Smooth muscle cell (in vitro differentiated cells): Measurements from ENCODE around the gene WFDC2. TPM values are rescaled to one million over a fixed set of nuclear protein-coding genes. Genes with fewer than 3 reads are reported as not detected.

Experiments
- DNase-seq: peaks from one replicate; lab custom pipeline; 2025; ENCODE audit not compliant: unreplicated experiment; lab: John Stamatoyannopoulos, UW
- H2AFZ ChIP-seq: fragments of 200-600 bp; sonication (generic); 2 replicates; pipeline ENCODE4 v1.6.0; 2016; ENCODE audit warnings: antibody characterized with exemption, low read depth, mild to moderate bottlenecking
- H3F3A ChIP-seq: fragments of 200-600 bp; sonication (generic); 2 replicates; pipeline ENCODE4 v1.6.0; 2017; ENCODE audit warnings: antibody characterized with exemption, low read depth
- H3K27ac ChIP-seq: fragments of 200-600 bp; sonication (generic); 2 replicates; pipeline ENCODE4 v1.5.1; 2016; ENCODE audit warnings: low read depth, mild to moderate bottlenecking
- H3K27me3 ChIP-seq: fragments of 200-600 bp; sonication (generic); 2 replicates; pipeline ENCODE4 v1.6.1; 2016; ENCODE audit warnings: low read depth, mild to moderate bottlenecking
- H3K36me3 ChIP-seq: fragments of 200-600 bp; sonication (generic); 2 replicates; pipeline ENCODE4 v1.5.1; 2016; ENCODE audit warnings: low read depth
- H3K4me1 ChIP-seq: fragments of 200-600 bp; sonication (generic); 2 replicates; pipeline ENCODE4 v1.5.1; 2016; ENCODE audit warnings: low read depth
- H3K4me2 ChIP-seq: fragments of 200-600 bp; sonication (generic); 2 replicates; pipeline ENCODE4 v1.6.0; 2016; ENCODE audit warnings: mild to moderate bottlenecking
- H3K4me3 ChIP-seq: fragments of 200-600 bp; sonication (generic); 2 replicates; pipeline ENCODE4 v1.5.1; 2016; ENCODE audit warnings: mild to moderate bottlenecking
- H3K79me2 ChIP-seq: fragments of 200-600 bp; sonication (generic); 2 replicates; pipeline ENCODE4 v1.6.0; 2016; ENCODE audit warnings: low read depth, mild to moderate bottlenecking
- H3K9ac ChIP-seq: fragments of 200-600 bp; sonication (generic); 2 replicates; pipeline ENCODE4 v1.6.0; 2016; ENCODE audit warnings: low read depth
- H3K9me3 ChIP-seq: fragments of 200-600 bp; sonication (generic); replicated peaks from 2 replicates; pipeline ENCODE4 v1.5.1; 2016; ENCODE audit warnings: low read depth
- H4K20me1 ChIP-seq: fragments of 200-600 bp; sonication (generic); 2 replicates; pipeline ENCODE4 v1.6.0; 2016; ENCODE audit warnings: low read depth
- WGBS: methylation state at CpG from one replicate; pipeline ENCODE4 v1.1.7; 2016; ENCODE audit warnings: low lambda C conversion rate; 5-methylcytosine and 5-hydroxymethylcytosine counted together
- polyA plus RNA-seq: library from polyadenylated mRNA; unstranded; fragments of >200 nt; fragmentation: Nextera tagmentation; extraction: Ambion mirVana; gene quantifications from 2 replicates; pipeline ENCODE4 v1.2.1, GENCODE V29; 2016
- total RNA-seq: library from RNA; depleted of rRNA; stranded (reverse); fragments of >200 nt; gene quantifications from 2 replicates; pipeline ENCODE4 v1.2.3, GENCODE V29; 2014
- TF ChIP-seq, protein P1 (sequence below): fragments of 200-600 bp; sonication (generic); IDR thresholded peaks from 2 replicates; pipeline ENCODE4 v1.5.1; 2017; ENCODE audit warnings: borderline replicate concordance, mild to moderate bottlenecking, antibody characterized with exemption; ENCODE audit not compliant: insufficient read depth, poor library complexity, severe bottlenecking

Gene WFDC2, protein sequence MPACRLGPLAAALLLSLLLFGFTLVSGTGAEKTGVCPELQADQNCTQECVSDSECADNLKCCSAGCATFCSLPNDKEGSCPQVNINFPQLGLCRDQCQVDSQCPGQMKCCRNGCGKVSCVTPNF
- 3.0 and 5.7 TPM in 2 replicates for total RNA-seq
- polyA plus RNA-seq = 9.5 and 42.9 TPM in 2 replicates

GRCh38 chr20:45469336-45470261 lies at the start of gene WFDC2:
Gene WFDC2 (plus strand): TSS chr20:45469753. CDS start chr20:45469782, 29 bp downstream.
- TF ChIP-seq, protein P1, sequence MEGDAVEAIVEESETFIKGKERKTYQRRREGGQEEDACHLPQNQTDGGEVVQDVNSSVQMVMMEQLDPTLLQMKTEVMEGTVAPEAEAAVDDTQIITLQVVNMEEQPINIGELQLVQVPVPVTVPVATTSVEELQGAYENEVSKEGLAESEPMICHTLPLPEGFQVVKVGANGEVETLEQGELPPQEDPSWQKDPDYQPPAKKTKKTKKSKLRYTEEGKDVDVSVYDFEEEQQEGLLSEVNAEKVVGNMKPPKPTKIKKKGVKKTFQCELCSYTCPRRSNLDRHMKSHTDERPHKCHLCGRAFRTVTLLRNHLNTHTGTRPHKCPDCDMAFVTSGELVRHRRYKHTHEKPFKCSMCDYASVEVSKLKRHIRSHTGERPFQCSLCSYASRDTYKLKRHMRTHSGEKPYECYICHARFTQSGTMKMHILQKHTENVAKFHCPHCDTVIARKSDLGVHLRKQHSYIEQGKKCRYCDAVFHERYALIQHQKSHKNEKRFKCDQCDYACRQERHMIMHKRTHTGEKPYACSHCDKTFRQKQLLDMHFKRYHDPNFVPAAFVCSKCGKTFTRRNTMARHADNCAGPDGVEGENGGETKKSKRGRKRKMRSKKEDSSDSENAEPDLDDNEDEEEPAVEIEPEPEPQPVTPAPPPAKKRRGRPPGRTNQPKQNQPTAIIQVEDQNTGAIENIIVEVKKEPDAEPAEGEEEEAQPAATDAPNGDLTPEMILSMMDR = no peak
- peaks cover 34% of the 10 kb centered on the region for H3K27me3 ChIP-seq
- H3K9me3 ChIP-seq = no peaks in the 10 kb centered on the region
- H3K4me2 ChIP-seq = peak within 1 kb of the TSS; percentile 87
- peak within 1 kb of the TSS; percentile 86 for H2AFZ ChIP-seq
- no peaks in the 10 kb centered on the region for H3K79me2 ChIP-seq
- no peaks in the 10 kb centered on the region for H4K20me1 ChIP-seq
- no peaks in the 10 kb centered on the region for H3F3A ChIP-seq
- WGBS = 5% methylated on average over 41 of the region's 54 CpGs
- H3K36me3 ChIP-seq = no peaks in the 10 kb centered on the region
- H3K4me1 ChIP-seq = peaks cover 10% of the 10 kb centered on the region
- peak within 1 kb of the TSS; percentile 35 for H3K9ac ChIP-seq
- DNase-seq = no peak
- peak within 1 kb of the TSS; percentile 63 for H3K4me3 ChIP-seq
- H3K27ac ChIP-seq = no peak within 1 kb of the TSS

- H3K27me3 ChIP-seq = no peaks in the 10 kb centered on the region
- TF ChIP-seq, protein P1 = no peak
- H3K27ac ChIP-seq = no peak overlapping the region
- H3K4me2 ChIP-seq = no peak overlapping the region
- no peaks in the 10 kb centered on the region for H4K20me1 ChIP-seq
- WGBS = 96% methylated on average over 8 of the region's 8 CpGs
- H3K4me1 ChIP-seq = peaks cover 11% of the 10 kb centered on the region
- no peak for DNase-seq
- peaks cover 11% of the 10 kb centered on the region for H3K36me3 ChIP-seq
- peaks cover 13% of the 10 kb centered on the region for H3K79me2 ChIP-seq
- no peak overlapping the region for H3K9ac ChIP-seq
- H3K4me3 ChIP-seq = no peak overlapping the region
- no peaks in the 10 kb centered on the region for H3F3A ChIP-seq
- no peaks in the 10 kb centered on the region for H3K9me3 ChIP-seq
- H2AFZ ChIP-seq = no peak overlapping the region
These were observed 49.4 kb upstream of the WFDC2 start for GRCh38 chr20:45420125-45420524.

GRCh38 chr20:45423700-45424099 lies 45.9 kb upstream of the WFDC2 start:
- H3F3A ChIP-seq = no peaks in the 10 kb centered on the region
- no peaks in the 10 kb centered on the region for H3K27me3 ChIP-seq
- WGBS = 97% methylated on average over 2 of the region's 2 CpGs
- H3K9me3 ChIP-seq = no peaks in the 10 kb centered on the region
- no peak overlapping the region for H2AFZ ChIP-seq
- no peaks in the 10 kb centered on the region for H3K4me1 ChIP-seq
- peaks cover 11% of the 10 kb centered on the region for H3K36me3 ChIP-seq
- H3K4me3 ChIP-seq = no peak overlapping the region
- TF ChIP-seq, protein P1 = no peak
- H3K4me2 ChIP-seq = no peak overlapping the region
- no peak for DNase-seq
- H3K9ac ChIP-seq = no peak overlapping the region
- no peaks in the 10 kb centered on the region for H3K79me2 ChIP-seq
- no peaks in the 10 kb centered on the region for H4K20me1 ChIP-seq
- H3K27ac ChIP-seq = no peak overlapping the region
